T-helper 9 cell (primary cell): ENCODE results near the gene RIPOR3.
"Not testable (repeated sequence)": the region's sequence is repeated elsewhere in the genome, so short reads cannot be mapped to it uniquely, and the experiment has no call there.

Experiments
- DNase-seq: peaks from one replicate; pipeline ENCODE4 v3.0.0-alpha.2; 2020

The RIPOR3 gene

GRCh38 chr20:50541606-50542041, 149.7 kb downstream of the RIPOR3 start:
- DNase-seq = no peak

DNA sequence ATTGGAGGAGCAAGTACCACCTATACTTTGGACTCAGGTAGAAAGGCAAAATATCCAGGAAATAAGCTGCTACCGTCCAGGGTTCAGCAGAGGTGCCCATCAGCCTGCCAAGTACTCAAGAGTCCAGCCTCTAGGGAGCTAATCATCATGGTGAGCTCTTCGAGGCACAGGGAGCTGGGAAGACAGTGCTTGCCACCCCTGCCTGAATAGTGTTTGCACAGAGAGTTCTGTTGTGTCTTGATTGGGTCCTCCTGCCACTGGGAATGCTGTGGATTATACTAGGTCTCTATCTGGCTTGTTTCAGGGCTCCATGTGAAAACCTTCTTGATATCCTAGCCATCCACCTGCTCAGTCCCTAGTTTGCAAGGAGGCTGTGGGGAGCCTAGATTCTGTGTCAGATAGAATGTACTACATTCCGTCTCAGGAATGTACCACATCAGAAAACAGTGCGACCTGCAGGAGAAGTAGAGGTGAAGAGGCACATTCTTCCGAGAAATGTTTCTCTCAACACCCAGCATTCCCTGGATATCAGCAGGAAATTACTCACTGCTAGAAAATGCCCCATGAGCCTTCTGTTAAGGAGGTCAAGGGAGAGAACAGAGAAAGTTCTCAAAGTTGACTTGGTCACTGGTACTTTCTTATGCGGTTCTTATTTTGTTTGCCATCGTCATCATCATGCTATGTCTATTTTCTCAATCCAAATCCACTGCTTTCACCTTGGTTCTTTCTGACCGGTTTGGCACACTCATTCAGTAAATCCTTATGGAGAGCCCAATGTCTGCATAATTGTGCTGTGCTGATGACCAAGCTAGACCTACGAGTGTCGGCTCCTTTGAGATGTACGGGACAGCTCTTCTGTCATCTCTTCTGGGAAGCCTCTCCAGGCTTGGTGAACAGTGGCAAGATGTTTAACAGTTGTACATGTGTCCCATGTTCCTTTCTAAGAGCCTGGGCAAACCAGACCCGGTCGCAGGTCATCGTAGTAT, 150.4 kb downstream of the RIPOR3 start:
- DNase-seq = no peak

DNA sequence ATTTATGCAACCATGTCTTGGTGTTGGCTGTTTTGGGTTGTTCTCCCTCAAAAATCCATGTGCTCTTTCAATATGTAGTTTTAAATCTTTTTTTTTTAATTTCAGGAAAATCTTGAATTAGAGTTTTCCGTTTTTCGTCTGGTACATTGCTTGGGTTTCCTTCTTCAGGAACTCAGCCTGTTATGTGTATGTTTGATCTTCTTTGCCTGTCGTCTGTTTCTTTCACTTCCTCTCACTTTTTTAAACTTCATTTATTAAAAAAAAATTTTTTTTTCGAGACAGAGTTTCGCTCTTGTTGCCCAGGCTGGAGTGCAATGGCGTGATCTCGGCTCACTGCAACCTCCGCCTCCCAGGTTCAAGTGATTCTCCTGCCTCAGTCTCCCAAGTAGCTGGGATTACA, 151.5 kb downstream of the RIPOR3 start:
- DNase-seq = not testable (repeated sequence)

DNA sequence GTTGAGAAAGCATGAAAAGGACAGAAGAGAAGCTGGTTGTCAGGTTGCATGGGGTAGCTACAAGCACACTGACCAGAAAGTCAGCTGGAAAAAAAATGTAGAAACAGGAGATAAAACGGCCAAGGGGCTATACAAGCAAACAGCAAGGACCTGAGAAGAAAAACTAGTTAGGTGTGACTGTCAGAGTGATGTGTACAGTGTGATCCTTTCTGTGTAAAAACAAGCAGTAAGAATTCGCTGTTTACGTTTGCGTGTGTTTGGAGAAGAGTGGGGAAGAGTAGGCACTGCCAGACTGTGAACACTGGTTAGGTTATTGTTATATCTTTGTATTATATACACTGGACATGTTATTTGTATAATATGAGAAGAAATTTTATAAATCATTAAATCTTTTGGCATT, 153.1 kb downstream of the RIPOR3 start:
- DNase-seq = no peak

- DNase-seq = no peak
Measured at GRCh38 chr20:50537546-50538201, 153.7 kb downstream of the RIPOR3 start.

- no peak for DNase-seq
Measured at GRCh38 chr20:50536333-50536732, 155.0 kb downstream of the RIPOR3 start.
